ENCODE data around the gene VIPR2. TPM values are rescaled to one million over a fixed set of nuclear protein-coding genes. Genes with fewer than 3 reads are reported as not detected.
"Not testable (repeated sequence)": the region's sequence is repeated elsewhere in the genome, so short reads cannot be mapped to it uniquely, and the experiment has no call there.

Gene VIPR2
- total RNA-seq, 1 experiment from 2014 or later, result not detected

GRCh38 chr7:159175792-159176191 is 31.1 kb upstream of the VIPR2 start:
- ChIA-PET POLR2A (ENCODE audit: low non-redundant PET) (no interaction called here), CTCF (no interaction called here)
- H3K4me3 ChIP-seq (ENCODE audit: low read depth, low read length, poor library complexity, severe bottlenecking), result no peak overlapping the region

DNA sequence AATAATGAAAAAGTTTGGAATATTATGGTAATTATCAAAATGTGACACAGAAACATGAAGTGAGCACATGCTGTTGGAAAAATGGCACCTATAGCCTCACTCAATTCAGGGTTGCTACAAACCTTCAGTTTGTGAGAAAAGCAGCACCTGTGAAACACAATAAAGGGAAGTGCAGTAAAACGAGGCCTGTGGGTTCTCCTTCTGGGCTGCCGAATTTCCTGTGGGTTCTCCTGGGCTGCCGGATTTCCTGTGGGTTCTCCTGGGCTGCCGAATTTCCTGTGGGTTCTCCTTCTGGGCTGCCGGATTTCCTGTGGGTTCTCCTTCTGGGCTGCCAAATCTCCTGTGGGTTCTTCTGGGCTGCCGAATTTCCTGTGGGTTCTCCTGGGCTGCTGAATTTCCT is 30.4 kb upstream of the VIPR2 start:
- peaks cover 32% of the 10 kb centered on the region for H3K27me3 ChIP-seq (replicated peaks; ENCODE audit: insufficient read depth, low read depth, low read length, poor library complexity)
- H3K27ac ChIP-seq (ENCODE audit: low read depth, low read length, poor library complexity, severe bottlenecking); intact Hi-C loops (cut with micrococcal nuclease; ENCODE audit: unreplicated experiment); H3K4me3 ChIP-seq (ENCODE audit: low read depth, low read length, poor library complexity, severe bottlenecking); H3K4me1 ChIP-seq (ENCODE audit: insufficient read depth, low read length, poor library complexity, severe bottlenecking); DNase-seq (ENCODE audit: low spot score); POLR2A ChIA-PET (ENCODE audit: low non-redundant PET); BruUV-seq (replicated peaks); CTCF ChIA-PET; H3K9me3 ChIP-seq (ENCODE audit: low read depth, low read length, poor library complexity, severe bottlenecking); H3K36me3 ChIP-seq (ENCODE audit: insufficient read depth, low read length, poor library complexity, severe bottlenecking): not testable (repeated sequence)

More at GRCh38 chr7:159175792-159176191, 31.1 kb upstream of the VIPR2 start:
- no peak for DNase-seq (ENCODE audit: low spot score)
- TF ChIP-seq EZH2 (IDR thresholded peaks at IDR 0.05; ENCODE audit: borderline replicate concordance, low read depth, low read length, poor library complexity, severe bottlenecking) (no peak), CTCF (conservative IDR thresholded peaks at IDR 0.05; ENCODE audit: low read depth, low read length) (no peak)
- no TSS peak for BruUV-seq (replicated peaks)
- intact Hi-C loops (cut with micrococcal nuclease; ENCODE audit: unreplicated experiment), result no loop called here
- Histone ChIP-seq H3K36me3 (ENCODE audit: insufficient read depth, low read length, poor library complexity, severe bottlenecking) (no peaks in the 10 kb centered on the region), H3K27ac (ENCODE audit: low read depth, low read length, poor library complexity, severe bottlenecking) (no peak overlapping the region), H3K4me1 (ENCODE audit: insufficient read depth, low read length, poor library complexity, severe bottlenecking) (no peaks in the 10 kb centered on the region), H3K27me3 (replicated peaks; ENCODE audit: insufficient read depth, low read depth, low read length, poor library complexity) (peaks cover 32% of the 10 kb centered on the region), H3K9me3 (ENCODE audit: low read depth, low read length, poor library complexity, severe bottlenecking) (no peaks in the 10 kb centered on the region)

DNA sequence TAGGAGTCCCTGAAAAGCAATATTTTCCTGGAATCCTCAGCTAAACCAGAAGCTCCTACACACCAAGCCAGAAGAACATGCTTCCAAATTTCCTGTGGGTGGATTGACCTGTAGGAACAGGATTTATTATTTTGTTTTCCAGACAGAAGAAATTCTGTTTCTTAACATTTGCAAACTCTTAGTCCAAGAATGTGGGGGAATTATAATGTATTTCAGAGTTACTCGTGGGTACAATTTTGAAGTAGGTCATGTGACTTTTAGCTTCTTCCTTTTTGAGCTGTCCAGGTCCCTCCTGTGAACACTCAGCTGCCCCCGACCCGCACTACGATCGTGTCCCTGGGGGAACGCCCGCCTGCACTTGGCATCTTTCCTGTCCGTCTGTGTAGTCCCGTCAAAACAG is 27.7 kb upstream of the VIPR2 start:
- no peak for DNase-seq (ENCODE audit: low spot score)
- CTCF ChIA-PET, result no interaction called here
- H3K4me3 ChIP-seq (ENCODE audit: low read depth, low read length, poor library complexity, severe bottlenecking), result no peak overlapping the region
- H3K4me1 ChIP-seq (ENCODE audit: insufficient read depth, low read length, poor library complexity, severe bottlenecking), result no peaks in the 10 kb centered on the region
- TF ChIP-seq CTCF (conservative IDR thresholded peaks at IDR 0.05; ENCODE audit: low read depth, low read length), result no peak
- TF ChIP-seq EZH2 (IDR thresholded peaks at IDR 0.05; ENCODE audit: borderline replicate concordance, low read depth, low read length, poor library complexity, severe bottlenecking), result no peak
- intact Hi-C loops (cut with micrococcal nuclease; ENCODE audit: unreplicated experiment), result no loop called here
- peaks cover 28% of the 10 kb centered on the region for H3K27me3 ChIP-seq (replicated peaks; ENCODE audit: insufficient read depth, low read depth, low read length, poor library complexity)
- no TSS peak for BruUV-seq (replicated peaks)
- no peaks in the 10 kb centered on the region for H3K36me3 ChIP-seq (ENCODE audit: insufficient read depth, low read length, poor library complexity, severe bottlenecking)
- H3K27ac ChIP-seq (ENCODE audit: low read depth, low read length, poor library complexity, severe bottlenecking), result no peak overlapping the region
- POLR2A ChIA-PET (ENCODE audit: low non-redundant PET), result interaction anchor here (0.7 kb wide), 1 partner anchor 54 kb away, joined by 6 read pairs; no protein-coding TSS in a partner anchor
- no peaks in the 10 kb centered on the region for H3K9me3 ChIP-seq (ENCODE audit: low read depth, low read length, poor library complexity, severe bottlenecking)

DNA sequence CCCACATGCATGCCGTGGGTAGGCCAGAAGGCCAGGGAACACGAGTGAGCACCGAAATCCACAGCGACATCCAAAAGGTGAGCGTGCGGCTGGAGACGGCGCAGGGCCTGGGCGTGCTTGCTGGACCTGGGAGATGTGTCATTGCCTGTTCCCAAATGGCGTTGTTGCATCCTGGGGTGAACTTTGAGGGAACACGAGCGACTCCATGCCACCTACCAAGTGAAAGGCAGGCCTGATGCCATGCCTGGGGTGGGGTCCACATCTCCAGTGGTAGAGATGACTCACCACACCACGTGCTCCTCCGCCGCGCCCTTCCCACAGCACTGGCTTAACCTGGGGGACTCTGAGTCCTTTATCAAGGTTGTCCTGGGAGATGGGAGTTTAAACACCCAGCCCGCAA is 24.7 kb upstream of the VIPR2 start:
- Histone ChIP-seq H3K27ac (ENCODE audit: low read depth, low read length, poor library complexity, severe bottlenecking) (no peak overlapping the region), H3K27me3 (replicated peaks; ENCODE audit: insufficient read depth, low read depth, low read length, poor library complexity) (peaks cover 6% of the 10 kb centered on the region), H3K9me3 (ENCODE audit: low read depth, low read length, poor library complexity, severe bottlenecking) (no peaks in the 10 kb centered on the region), H3K4me1 (ENCODE audit: insufficient read depth, low read length, poor library complexity, severe bottlenecking) (no peaks in the 10 kb centered on the region), H3K36me3 (ENCODE audit: insufficient read depth, low read length, poor library complexity, severe bottlenecking) (no peaks in the 10 kb centered on the region), H3K4me3 (ENCODE audit: low read depth, low read length, poor library complexity, severe bottlenecking) (no peak overlapping the region)
- TF ChIP-seq EZH2 (IDR thresholded peaks at IDR 0.05; ENCODE audit: borderline replicate concordance, low read depth, low read length, poor library complexity, severe bottlenecking) (no peak), CTCF (conservative IDR thresholded peaks at IDR 0.05; ENCODE audit: low read depth, low read length) (no peak)
- no TSS peak for BruUV-seq (replicated peaks)
- ChIA-PET POLR2A (ENCODE audit: low non-redundant PET) (no interaction called here), CTCF (no interaction called here)
- DNase-seq (ENCODE audit: low spot score), result no peak
- intact Hi-C loops (cut with micrococcal nuclease; ENCODE audit: unreplicated experiment), result no loop called here
